Measurements from ENCODE around the gene PARD3. TPM values are rescaled to one million over a fixed set of nuclear protein-coding genes. Genes with fewer than 3 reads are reported as not detected.

The PARD3 gene
- 52.0 and 98.0 TPM in 2 replicates for total RNA-seq

GRCh38 chr10:34815185-34816084 lies at the start of gene PARD3:
Gene PARD3, minus strand, starts transcription at chr10:34815296. Its CDS starts 301 bp downstream, at chr10:34814995.

Small RNA genes within 50 kb of the gene (small RNA-seq; reads per million reads assigned to genes)
- not detected for gene ELOBP4 (ENCODE audit: low replicate concordance)
- not detected for gene RF00019 (ENCODE audit: low replicate concordance)
- gene RPL37P18 (ENCODE audit: low replicate concordance): not detected
